ENCODE results near the gene COL5A1.
"Not testable (repeated sequence)": the region's sequence is repeated elsewhere in the genome, so short reads cannot be mapped to it uniquely, and the experiment has no call there.

The COL5A1 gene

GRCh38 chr9:134710271-134710540 is 68.6 kb downstream of the COL5A1 start:
- DNase-seq (ENCODE audit: low spot score), result no peak

- no peak for DNase-seq (ENCODE audit: low spot score)
Observed at GRCh38 chr9:134710901-134711300, 69.3 kb downstream of the COL5A1 start.

- DNase-seq (ENCODE audit: low spot score), result no peak
Observed at GRCh38 chr9:134712243-134712642, 70.6 kb downstream of the COL5A1 start.

- DNase-seq (ENCODE audit: low spot score), result no peak
Observed at GRCh38 chr9:134712926-134713325, 71.3 kb downstream of the COL5A1 start.

GRCh38 chr9:134715536-134715935 is 73.9 kb downstream of the COL5A1 start:
- DNase-seq (ENCODE audit: low spot score), result not testable (repeated sequence)

- DNase-seq (ENCODE audit: low spot score), result no peak
Observed at GRCh38 chr9:134716067-134716466, 74.5 kb downstream of the COL5A1 start.

GRCh38 chr9:134717056-134717455 is 75.5 kb downstream of the COL5A1 start:
- no peak for DNase-seq (ENCODE audit: low spot score)

- DNase-seq (ENCODE audit: low spot score), result no peak
Observed at GRCh38 chr9:134717924-134718645, 76.5 kb downstream of the COL5A1 start.

- no peak for DNase-seq (ENCODE audit: low spot score)
Observed at GRCh38 chr9:134719331-134719730, 77.7 kb downstream of the COL5A1 start.

GRCh38 chr9:134720136-134720753 is 78.6 kb downstream of the COL5A1 start:
- no peak for DNase-seq (ENCODE audit: low spot score)

- no peak for DNase-seq (ENCODE audit: low spot score)
Observed at GRCh38 chr9:134720796-134721195, 79.2 kb downstream of the COL5A1 start.

- no peak for DNase-seq (ENCODE audit: low spot score)
Observed at GRCh38 chr9:134721344-134721743, 79.7 kb downstream of the COL5A1 start.

- no peak for DNase-seq (ENCODE audit: low spot score)
Observed at GRCh38 chr9:134722120-134722701, 80.6 kb downstream of the COL5A1 start.

- no peak for DNase-seq (ENCODE audit: low spot score)
Observed at GRCh38 chr9:134723037-134723436, 81.4 kb downstream of the COL5A1 start.

- no peak for DNase-seq (ENCODE audit: low spot score)
Observed at GRCh38 chr9:134723491-134724190, 82.0 kb downstream of the COL5A1 start.

- DNase-seq (ENCODE audit: low spot score), result no peak
Observed at GRCh38 chr9:134724202-134724911, 82.8 kb downstream of the COL5A1 start.

- DNase-seq (ENCODE audit: low spot score), result no peak
Observed at GRCh38 chr9:134724912-134725604, 83.5 kb downstream of the COL5A1 start.

- DNase-seq (ENCODE audit: low spot score), result no peak
Observed at GRCh38 chr9:134725605-134725940, 84.0 kb downstream of the COL5A1 start.

- DNase-seq (ENCODE audit: low spot score), result no peak
Observed at GRCh38 chr9:134726026-134726721, 84.6 kb downstream of the COL5A1 start.

GRCh38 chr9:134726722-134727034 is 85.1 kb downstream of the COL5A1 start:
- DNase-seq (ENCODE audit: low spot score), result no peak

- no peak for DNase-seq (ENCODE audit: low spot score)
Observed at GRCh38 chr9:134728021-134728795, 86.6 kb downstream of the COL5A1 start.
